Ovary (tissue), 3 donors: Measurements from ENCODE around the gene HMGCS2.

Experiments
- CTCF ChIP-seq, 3 donors: fragments of 450-650 bp in 2 of 3; fragments of 200-600 bp in 1 of 3; IDR thresholded peaks; one replicate each; pipeline versions ENCODE4 v1.5.1 to v1.8.0; 2016 to 2022; ENCODE audit warnings: antibody characterized with exemption in 3 of 3, mild to moderate bottlenecking in 1 of 3
- EP300 ChIP-seq: sonication (generic); formaldehyde crosslinking; IDR thresholded peaks from one replicate; pipeline ENCODE4 v1.6.1; 2017; ENCODE audit warnings: antibody characterized with exemption
- POLR2A ChIP-seq: fragments of 450-650 bp; IDR thresholded peaks from one replicate; pipeline ENCODE4 v1.6.1; 2017; ENCODE audit warnings: antibody characterized with exemption, mild to moderate bottlenecking, moderate library complexity
- donor health status: DM: no; HTN: no; CAD: no.

GRCh38 chr1:119745034-119745433, 23.7 kb downstream of the HMGCS2 start:
- TF ChIP-seq CTCF (IDR thresholded peaks at IDR 0.05) = no peak
- TF ChIP-seq POLR2A = no peak
- TF ChIP-seq EP300 = no peak
